SK-N-MC (cell line): Measurements from ENCODE around the gene TMEM33.

Experiments used
- DNase-seq: peaks from one replicate; pipeline ENCODE4 v3.0.0-alpha.2; 2011; ENCODE audit warnings: low read depth, low spot score
- H3K27ac ChIP-seq: fragments of 200-600 bp; sonication (generic); 2 replicates; pipeline ENCODE4 v1.5.1; 2016; ENCODE audit warnings: mixed run types
- H3K36me3 ChIP-seq: fragments of 200-600 bp; sonication (generic); 2 replicates; pipeline ENCODE4 v1.6.1; 2017; ENCODE audit warnings: antibody characterized with exemption, low read length, mixed read lengths; ENCODE audit not compliant: insufficient read depth
- H3K4me3 ChIP-seq: fragments of 200-600 bp; sonication (generic); 2 replicates; pipeline ENCODE4 v1.5.1; 2016
- H3K9ac ChIP-seq: fragments of 200-600 bp; sonication (generic); 2 replicates; pipeline ENCODE4 v1.8.0; 2017; ENCODE audit warnings: mixed run types, mixed read lengths; ENCODE audit not compliant: insufficient read length
- H3K9me3 ChIP-seq: fragments of 200-600 bp; sonication (generic); 2 replicates; pipeline ENCODE4 v1.6.1; 2017; ENCODE audit warnings: low read depth, mild to moderate bottlenecking, antibody characterized with exemption, low read length, moderate library complexity, mixed read lengths
- EZH2 ChIP-seq: fragments of 200-600 bp; sonication (generic); IDR thresholded peaks from one replicate; pipeline ENCODE4 v1.6.1; 2017; ENCODE audit warnings: antibody characterized with exemption
- FOXP2 ChIP-seq: optimal IDR thresholded peaks from 2 replicates; pipeline ENCODE3; 2011; ENCODE audit warnings: mild to moderate bottlenecking, moderate library complexity; ENCODE audit not compliant: insufficient read depth; ENCODE audit errors: extremely low read length, control extremely low read depth
- POLR2AphosphoS5 ChIP-seq: IDR thresholded peaks from 2 replicates; pipeline ENCODE4 v1.6.1; 2012; ENCODE audit warnings: mild to moderate bottlenecking, low read depth, low read length, borderline replicate concordance

TMEM33 gene

GRCh38 chr4:41932988-41933387 is 2.2 kb upstream of the TMEM33 start:
- no peak overlapping the region for H3K9ac ChIP-seq
- no peak for DNase-seq

DNA sequence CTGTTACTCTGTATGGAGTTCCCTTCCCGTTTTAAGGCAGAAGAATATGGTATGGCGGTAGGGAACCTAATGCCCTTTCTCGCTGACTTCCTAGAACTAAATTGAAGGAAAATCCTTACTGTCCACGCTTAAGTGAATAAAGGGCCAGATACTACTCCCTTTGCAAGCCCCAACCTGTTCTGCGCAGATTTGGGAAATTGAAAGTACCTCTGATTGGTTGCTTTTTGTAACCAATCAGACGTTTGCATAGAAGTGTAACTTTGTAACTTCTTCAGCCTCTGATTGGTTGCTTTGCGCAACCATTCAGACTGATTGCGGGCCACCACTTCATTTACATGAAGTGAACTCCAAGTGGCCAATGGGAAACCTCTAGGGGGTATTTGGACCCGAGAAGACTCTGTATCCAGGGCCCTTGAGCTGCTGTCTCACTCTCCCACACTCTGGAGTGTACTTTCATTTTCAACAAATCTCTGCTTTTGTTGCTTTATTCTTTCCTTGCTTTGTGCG is 1.2 kb upstream of the TMEM33 start:
- no peak for TF ChIP-seq POLR2AphosphoS5
- no peak for TF ChIP-seq FOXP2
- TF ChIP-seq EZH2: no peak
- H3K9ac ChIP-seq: no peak overlapping the region
- no peaks in the 10 kb centered on the region for H3K9me3 ChIP-seq
- no peak for DNase-seq
- H3K4me3 ChIP-seq: peak overlapping the region; percentile 85
- peaks cover 24% of the 10 kb centered on the region for H3K36me3 ChIP-seq
- H3K27ac ChIP-seq: 0 out of 2 replicates have a peak overlapping the region, but pooled peaks have one; percentile 63

More at GRCh38 chr4:41932988-41933387, 2.2 kb upstream of the TMEM33 start:
- Histone ChIP-seq H3K27ac (no peak overlapping the region), H3K9me3 (no peaks in the 10 kb centered on the region), H3K4me3 (no peak overlapping the region), H3K36me3 (peaks cover 14% of the 10 kb centered on the region; the same call in 1 of the 2 replicates)
- TF ChIP-seq EZH2 (no peak), FOXP2 (no peak), POLR2AphosphoS5 (no peak)

GRCh38 chr4:41934514-41934900 is 722 bp upstream of the TMEM33 start:
- DNase-seq: no peak
- H3K9me3 ChIP-seq: no peaks in the 10 kb centered on the region
- TF ChIP-seq FOXP2 (no peak), EZH2 (no peak), POLR2AphosphoS5 (no peak)
- peaks cover 28% of the 10 kb centered on the region for H3K36me3 ChIP-seq
- H3K27ac ChIP-seq: peak overlapping the region; percentile 63; the same call in 1 of the 2 replicates
- H3K4me3 ChIP-seq: peak overlapping the region; percentile 85
- H3K9ac ChIP-seq: peak overlapping the region; percentile 6

DNA sequence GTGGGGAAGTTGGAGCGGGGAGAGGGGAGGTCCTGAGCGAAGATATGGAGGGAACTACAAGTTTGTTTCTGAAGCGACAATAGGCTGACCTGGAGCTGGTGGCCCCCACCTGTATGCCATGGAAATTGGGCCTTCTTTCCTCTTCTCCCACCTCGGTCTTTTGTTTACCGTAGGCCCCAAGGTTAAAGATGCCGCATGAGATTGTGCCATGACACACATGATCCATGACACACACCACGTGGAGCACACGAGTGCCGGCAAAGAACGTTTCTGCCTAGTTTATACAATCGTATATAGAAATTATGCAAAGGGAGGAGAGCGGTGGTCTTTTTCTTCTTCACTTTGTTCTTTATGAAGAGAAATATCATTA is 408 bp downstream of the TMEM33 start:
- peak overlapping the region; percentile 68 for H3K27ac ChIP-seq
- H3K9me3 ChIP-seq: no peaks in the 10 kb centered on the region
- TF ChIP-seq EZH2 (no peak), POLR2AphosphoS5 (no peak), FOXP2 (no peak)
- no peak for DNase-seq
- peak overlapping the region; percentile 85 for H3K4me3 ChIP-seq
- peak overlapping the region; percentile 87 for H3K9ac ChIP-seq
- H3K36me3 ChIP-seq: peaks cover 39% of the 10 kb centered on the region

- Histone ChIP-seq H3K9me3 (no peaks in the 10 kb centered on the region), H3K9ac (no peak overlapping the region), H3K4me3 (no peak overlapping the region), H3K27ac (no peak overlapping the region), H3K36me3 (peaks cover 69% of the 10 kb centered on the region)
- TF ChIP-seq POLR2AphosphoS5 (no peak), EZH2 (no peak), FOXP2 (no peak)
- DNase-seq: no peak
Observed at GRCh38 chr4:41939016-41939626, 3.9 kb downstream of the TMEM33 start.

DNA sequence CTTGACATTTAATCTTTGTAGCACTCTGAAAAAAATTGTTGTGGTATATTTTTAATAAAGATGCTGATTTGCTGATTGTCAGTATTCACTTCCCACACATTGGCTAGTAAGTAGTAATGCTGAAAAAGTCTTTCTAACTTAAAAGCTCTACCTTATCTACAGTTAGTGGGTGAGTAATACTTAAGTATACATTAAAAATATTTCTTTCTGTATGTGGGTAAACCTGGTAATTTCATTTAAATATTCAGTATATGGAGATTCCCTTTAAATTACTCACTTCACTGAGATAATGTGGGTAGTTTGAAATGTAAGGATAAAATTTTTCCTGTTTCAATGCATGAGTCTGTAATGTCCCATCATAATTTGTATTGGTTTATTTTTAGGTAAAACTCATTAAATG is 5.6 kb downstream of the TMEM33 start:
- no peak overlapping the region for H3K4me3 ChIP-seq
- TF ChIP-seq EZH2 (no peak), POLR2AphosphoS5 (no peak), FOXP2 (no peak)
- no peak overlapping the region for H3K9ac ChIP-seq
- no peak overlapping the region for H3K27ac ChIP-seq
- peaks cover 85% of the 10 kb centered on the region for H3K36me3 ChIP-seq
- H3K9me3 ChIP-seq: no peaks in the 10 kb centered on the region
- DNase-seq: no peak

DNA sequence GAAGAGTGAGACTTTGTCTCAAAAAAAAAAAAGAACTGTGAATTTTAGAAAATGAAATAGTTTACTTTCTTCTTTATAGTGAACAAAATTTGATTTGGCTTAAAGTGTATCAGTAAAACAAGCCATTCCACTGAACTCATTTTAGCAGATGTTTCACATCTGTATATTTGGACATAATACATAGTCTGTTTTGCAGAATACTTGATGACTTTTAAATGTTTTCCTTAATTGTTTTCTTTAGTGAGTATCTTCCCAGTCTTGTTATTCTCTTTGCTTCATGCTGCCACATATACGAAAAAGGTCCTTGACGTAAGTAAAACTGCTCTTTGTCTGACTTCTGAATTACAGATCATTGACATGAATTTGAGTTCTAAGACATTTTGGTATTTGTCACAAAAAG is 8.3 kb downstream of the TMEM33 start:
- TF ChIP-seq POLR2AphosphoS5 (no peak), FOXP2 (no peak), EZH2 (no peak)
- H3K4me3 ChIP-seq: no peak overlapping the region
- H3K36me3 ChIP-seq: peaks cover 90% of the 10 kb centered on the region
- H3K9me3 ChIP-seq: no peaks in the 10 kb centered on the region
- H3K27ac ChIP-seq: 0 out of 2 replicates have a peak overlapping the region, but pooled peaks have one; percentile 5
- no peak for DNase-seq
- no peak overlapping the region for H3K9ac ChIP-seq

GRCh38 chr4:41944089-41944488 is 8.9 kb downstream of the TMEM33 start:
- no peaks in the 10 kb centered on the region for H3K9me3 ChIP-seq

DNA sequence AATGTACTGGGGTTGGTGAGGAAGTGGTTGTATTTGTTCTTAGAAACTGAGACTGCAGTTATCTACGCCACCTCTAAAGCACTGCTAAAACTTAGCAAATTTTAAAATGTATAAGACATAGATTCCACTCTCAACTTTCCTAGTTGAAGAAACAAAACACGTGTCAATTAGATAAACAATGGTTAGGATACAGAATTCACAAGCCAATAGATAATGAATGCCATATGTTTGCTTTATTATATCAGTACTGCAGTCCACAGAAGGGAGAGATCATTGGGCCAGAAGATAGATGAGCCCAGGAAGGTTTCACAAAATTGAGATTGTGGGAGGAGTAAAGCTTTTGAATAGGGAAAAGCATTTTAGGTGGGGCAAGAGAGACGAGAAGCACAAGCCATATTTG is 14.3 kb downstream of the TMEM33 start:
- TF ChIP-seq FOXP2: no peak
- no peak for TF ChIP-seq EZH2
- no peak for TF ChIP-seq POLR2AphosphoS5
- no peak overlapping the region for H3K9ac ChIP-seq
- H3K36me3 ChIP-seq: peaks cover 91% of the 10 kb centered on the region
- DNase-seq: no peak
- H3K9me3 ChIP-seq: no peaks in the 10 kb centered on the region
- no peak overlapping the region for H3K27ac ChIP-seq
- no peak overlapping the region for H3K4me3 ChIP-seq

More at GRCh38 chr4:41944089-41944488, 8.9 kb downstream of the TMEM33 start:
- TF ChIP-seq EZH2: no peak
- no peak for TF ChIP-seq FOXP2
- no peak for TF ChIP-seq POLR2AphosphoS5
- Histone ChIP-seq H3K36me3 (peaks cover 89% of the 10 kb centered on the region), H3K4me3 (no peak overlapping the region), H3K9ac (no peak overlapping the region), H3K27ac (0 out of 2 replicates have a peak overlapping the region, but pooled peaks have one; percentile 5)
- no peak for DNase-seq
